CD14-positive monocyte (primary cell): ENCODE results near the gene FGFRL1. TPM values are rescaled to one million over a fixed set of nuclear protein-coding genes. Genes with fewer than 3 reads are reported as not detected.

Source experiments
- DNase-seq, 3 donors: peaks; one replicate each; pipeline ENCODE4 v3.0.0-alpha.2; 2011 to 2022
- H2AFZ ChIP-seq: 2 replicates; pipeline ENCODE4 v1.6.0; 2012; ENCODE audit warnings: mild to moderate bottlenecking, low read depth, low read length, inconsistent platforms; ENCODE audit not compliant: insufficient read depth, poor library complexity, severe bottlenecking
- H3K27ac ChIP-seq, 2 donors: 1 replicate in 1 of 2; 2 replicates in 1 of 2; pipeline ENCODE4 v1.5.1; 2012 to 2013; ENCODE audit warnings: low read length in 2 of 2, control low read depth in 1 of 2, inconsistent platforms in 1 of 2, low read depth in 1 of 2, mild to moderate bottlenecking in 1 of 2
- H3K27me3 ChIP-seq, 2 donors: one replicate each; pipeline versions ENCODE4 v1.6.0 to v1.6.1; 2011 to 2013; ENCODE audit warnings: low read length in 2 of 2; ENCODE audit not compliant: control insufficient read depth in 2 of 2, insufficient read depth in 2 of 2
- H3K36me3 ChIP-seq, 2 donors: replicated peaks in 1 of 2; 1 replicate in 1 of 2; 2 replicates in 1 of 2; pipeline versions ENCODE4 v1.5.1 to v1.6.1; 2012 to 2013; ENCODE audit warnings: low read length in 2 of 2, control low read depth in 1 of 2, inconsistent platforms in 1 of 2, mild to moderate bottlenecking in 1 of 2; ENCODE audit not compliant: insufficient read depth in 2 of 2, control insufficient read depth in 1 of 2
- H3K4me1 ChIP-seq, 2 donors: 1 replicate in 1 of 2; 2 replicates in 1 of 2; pipeline versions ENCODE4 v1.5.1 to v1.6.1; 2012 to 2013; ENCODE audit warnings: low read length in 2 of 2, control low read depth in 1 of 2, inconsistent platforms in 1 of 2, mild to moderate bottlenecking in 1 of 2, moderate library complexity in 1 of 2; ENCODE audit not compliant: insufficient read depth in 2 of 2, control insufficient read depth in 1 of 2
- H3K4me2 ChIP-seq: replicated peaks from 2 replicates; pipeline ENCODE3; 2012; ENCODE audit warnings: low read length, moderate library complexity, mild to moderate bottlenecking; ENCODE audit not compliant: poor library complexity, severe bottlenecking; ENCODE audit errors: extremely low read depth
- H3K4me3 ChIP-seq, 3 experiments: fragments of 200-600 bp in 1 of 3; sonication (generic) in 1 of 3; replicated peaks in 1 of 3; 1 replicate in 2 of 3; 2 replicates in 1 of 3; pipeline ENCODE4 v1.5.1; 2011 to 2013; ENCODE audit warnings: low read length in 3 of 3, mild to moderate bottlenecking in 3 of 3, control low read depth in 2 of 3, low read depth in 2 of 3, inconsistent platforms in 1 of 3, moderate library complexity in 1 of 3
- H3K79me2 ChIP-seq: 2 replicates; pipeline ENCODE4 v1.6.0; 2012; ENCODE audit warnings: mild to moderate bottlenecking, control low read depth, inconsistent platforms, low read length, moderate library complexity; ENCODE audit not compliant: insufficient read depth
- H3K9ac ChIP-seq: 2 replicates; pipeline ENCODE4 v1.6.0; 2017; ENCODE audit warnings: low read length, mild to moderate bottlenecking; ENCODE audit not compliant: insufficient read depth, poor library complexity, severe bottlenecking
- H3K9me3 ChIP-seq, 2 donors: replicated peaks in 1 of 2; 1 replicate in 1 of 2; 2 replicates in 1 of 2; pipeline versions ENCODE4 v1.5.1 to v1.6.1; 2012 to 2013; ENCODE audit warnings: low read length in 2 of 2, control low read depth in 1 of 2; ENCODE audit not compliant: control insufficient read depth in 1 of 2, insufficient read depth in 1 of 2
- H4K20me1 ChIP-seq: 2 replicates; pipeline ENCODE4 v1.6.0; 2012; ENCODE audit warnings: mild to moderate bottlenecking, low read length, control low read depth, moderate library complexity; ENCODE audit not compliant: insufficient read depth
- H3K27ac Mint-ChIP-seq, 7 donors: one replicate each; pipeline ENCODE4 v1.8.0; 2020; ENCODE audit warnings: mild to moderate bottlenecking in 7 of 7, mixed read lengths in 7 of 7, moderate library complexity in 6 of 7, inconsistent platforms in 2 of 7
- H3K27me3 Mint-ChIP-seq, 3 donors: one replicate each; pipeline ENCODE4 v1.8.0; 2021 to 2022; ENCODE audit warnings: low read depth in 3 of 3, mild to moderate bottlenecking in 3 of 3, mixed read lengths in 3 of 3, moderate library complexity in 3 of 3, inconsistent platforms in 1 of 3
- H3K36me3 Mint-ChIP-seq, 2 donors: one replicate each; pipeline ENCODE4 v1.8.0; 2020; ENCODE audit warnings: mixed read lengths in 2 of 2, inconsistent platforms in 1 of 2, mild to moderate bottlenecking in 1 of 2
- H3K4me1 Mint-ChIP-seq: one replicate; pipeline ENCODE4 v1.8.0; 2020; ENCODE audit warnings: mild to moderate bottlenecking, mixed read lengths
- H3K4me3 Mint-ChIP-seq, 2 donors: one replicate each; pipeline ENCODE4 v1.8.0; 2020; ENCODE audit warnings: mild to moderate bottlenecking in 2 of 2, mixed read lengths in 2 of 2, moderate library complexity in 1 of 2
- H3K9me3 Mint-ChIP-seq, 7 donors: one replicate each; pipeline ENCODE4 v1.8.0; 2020 to 2022; ENCODE audit warnings: mixed read lengths in 7 of 7, mild to moderate bottlenecking in 6 of 7, moderate library complexity in 6 of 7, inconsistent platforms in 2 of 7
- CTCF ChIP-seq: fragments of 200-600 bp; IDR thresholded peaks from one replicate; pipeline ENCODE4 v1.8.0; 2022; ENCODE audit warnings: antibody characterized with exemption, mild to moderate bottlenecking
- WGBS: methylation state at CpG from one replicate; pipeline ENCODE4 v1.1.5; 2013; ENCODE audit warnings: missing lambda C conversion rate; ENCODE audit not compliant: insufficient coverage; 5-methylcytosine and 5-hydroxymethylcytosine counted together
- intact Hi-C, 2 donors: fragments of 100-400 bp; cut with micrococcal nuclease; formaldehyde crosslinking; loops; one replicate each; pipeline versions ENCODE4 v1.15.0 to v1.15.1; 2023
- polyA plus RNA-seq, 3 donors: library from polyadenylated mRNA; depleted of rRNA in 1 of 3; unstranded in 2 of 3; stranded (reverse) in 1 of 3; fragments of 300-500 nt in 2 of 3; fragments of >200 nt in 1 of 3; fragmentation: Illumina TruSeq in 2 of 3; gene quantifications; 1 replicate in 2 of 3; 2 replicates in 1 of 3; pipeline ENCODE4 v1.2.3, GENCODE V29; 2012 to 2021

The FGFRL1 gene
- polyA plus RNA-seq, 3 donors: 0.17 to 77.7 (median 0.28) TPM

- H3K36me3 Mint-ChIP-seq: peaks cover 13 to 26% of the 10 kb centered on the region in 2 donors
- H3K4me1 Mint-ChIP-seq: peaks cover under 1% of the 10 kb centered on the region
- H3K27ac ChIP-seq: no peak overlapping the region
- intact Hi-C loops: no loop called here
- peaks cover under 1 to 1% of the 10 kb centered on the region in 2 donors for H3K4me1 ChIP-seq
- peaks cover 0 to 15% of the 10 kb centered on the region in 2 donors for H3K27me3 ChIP-seq
- no peak for TF ChIP-seq CTCF
- no peak overlapping the region for H3K4me3 Mint-ChIP-seq
- no peak overlapping the region for H3K9ac ChIP-seq
- H3K4me3 ChIP-seq: no peak overlapping the region
- no peak overlapping the region for H2AFZ ChIP-seq
- no peaks in the 10 kb centered on the region for H3K9me3 Mint-ChIP-seq
- H4K20me1 ChIP-seq: peaks cover 21% of the 10 kb centered on the region
- 93% methylated on average over 24 of the region's 26 CpGs for WGBS
- peaks cover 18 to 63% of the 10 kb centered on the region in 2 donors for H3K36me3 ChIP-seq
- H3K27me3 Mint-ChIP-seq: peaks cover 2 to 11% (median 9%) of the 10 kb centered on the region in 3 donors
- no peak for DNase-seq
- no peaks in the 10 kb centered on the region for H3K79me2 ChIP-seq
- H3K4me2 ChIP-seq: no peak overlapping the region
- H3K27ac Mint-ChIP-seq: no peak overlapping the region
- no peaks in the 10 kb centered on the region for H3K9me3 ChIP-seq
These were observed 46.2 kb upstream of the FGFRL1 start for GRCh38 chr4:965048-965765.

GRCh38 chr4:965766-966134 is 45.7 kb upstream of the FGFRL1 start:
- no peak for TF ChIP-seq CTCF
- no peak overlapping the region for H3K27ac ChIP-seq
- H3K4me1 Mint-ChIP-seq: peaks cover 6% of the 10 kb centered on the region
- peaks cover 0 to 15% of the 10 kb centered on the region in 2 donors for H3K27me3 ChIP-seq
- H3K4me3 Mint-ChIP-seq: no peak overlapping the region
- no peak overlapping the region for H2AFZ ChIP-seq
- H3K27me3 Mint-ChIP-seq: peaks cover 4 to 11% (median 9%) of the 10 kb centered on the region in 3 donors
- peaks cover 6% of the 10 kb centered on the region in 2 donors for H3K4me1 ChIP-seq
- H3K4me3 ChIP-seq: no peak overlapping the region
- no peak overlapping the region for H3K4me2 ChIP-seq
- H3K9ac ChIP-seq: no peak overlapping the region
- DNase-seq: no peak
- WGBS: 98% methylated on average over 21 of the region's 21 CpGs
- intact Hi-C loops: no loop called here
- no peaks in the 10 kb centered on the region for H3K9me3 ChIP-seq
- peaks cover 18 to 63% of the 10 kb centered on the region in 2 donors for H3K36me3 ChIP-seq
- no peaks in the 10 kb centered on the region for H3K9me3 Mint-ChIP-seq
- H3K79me2 ChIP-seq: no peaks in the 10 kb centered on the region
- peaks cover 17 to 31% of the 10 kb centered on the region in 2 donors for H3K36me3 Mint-ChIP-seq
- peaks cover 27% of the 10 kb centered on the region for H4K20me1 ChIP-seq
- no peak overlapping the region for H3K27ac Mint-ChIP-seq
